ENCODE results near the gene GABPB2. TPM values are rescaled to one million over a fixed set of nuclear protein-coding genes. Genes with fewer than 3 reads are reported as not detected.

The GABPB2 gene
- total RNA-seq, 1 donor, result 16.3 TPM

GRCh38 chr1:151146412-151147131 lies 76.0 kb downstream of the GABPB2 start, which contains the start of gene SEMA6C:
Gene SEMA6C, minus strand, starts transcription at chr1:151146631. Its CDS starts 4,010 bp downstream, at chr1:151142621.
- Histone ChIP-seq H4K20me1 (ENCODE audit: insufficient read depth, low read length) (peaks cover 2% of the 10 kb centered on the region), H3K9me3 (ENCODE audit: low read depth, low read length) (no peaks in the 10 kb centered on the region), H3K27me3 (ENCODE audit: insufficient read depth, low read length) (peaks cover 11% of the 10 kb centered on the region), H3K27ac (ENCODE audit: low read depth, low read length) (peak within 1 kb of the TSS; percentile 58), H3K4me3 (ENCODE audit: insufficient read depth, low read length) (peak within 1 kb of the TSS; percentile 83), H3K79me2 (ENCODE audit: insufficient read depth, low read length) (no peaks in the 10 kb centered on the region), H3K36me3 (ENCODE audit: insufficient read depth, low read length) (no peaks in the 10 kb centered on the region), H3K4me2 (ENCODE audit: insufficient read depth, low read length) (peak within 1 kb of the TSS; percentile 85), H3K4me1 (ENCODE audit: insufficient read depth, low read length) (peaks cover 16% of the 10 kb centered on the region), H2AFZ (ENCODE audit: low read length) (peak within 1 kb of the TSS; percentile 93)
- TF ChIP-seq CTCF (IDR thresholded peaks at IDR 0.05; ENCODE audit: extremely low read depth, low read depth, low read length), result no peak
- DNase-seq (ENCODE audit: insufficient read length, low spot score, missing footprints), result peak; percentile 98

- H3K27ac ChIP-seq (ENCODE audit: low read depth, low read length), result peak overlapping the region; percentile 58
Measured at GRCh38 chr1:151147132-151147503, 76.6 kb downstream of the GABPB2 start.

GRCh38 chr1:151147665-151148064 lies 77.1 kb downstream of the GABPB2 start:
- H3K36me3 ChIP-seq (ENCODE audit: insufficient read depth, low read length), result no peaks in the 10 kb centered on the region
- TF ChIP-seq CTCF (IDR thresholded peaks at IDR 0.05; ENCODE audit: extremely low read depth, low read depth, low read length), result no peak
- H4K20me1 ChIP-seq (ENCODE audit: insufficient read depth, low read length), result peaks cover 2% of the 10 kb centered on the region
- H3K4me3 ChIP-seq (ENCODE audit: insufficient read depth, low read length), result no peak overlapping the region
- H3K4me2 ChIP-seq (ENCODE audit: insufficient read depth, low read length), result no peak overlapping the region
- peak overlapping the region; percentile 58 for H3K27ac ChIP-seq (ENCODE audit: low read depth, low read length)
- no peaks in the 10 kb centered on the region for H3K79me2 ChIP-seq (ENCODE audit: insufficient read depth, low read length)
- H3K4me1 ChIP-seq (ENCODE audit: insufficient read depth, low read length), result peaks cover 16% of the 10 kb centered on the region
- peaks cover 11% of the 10 kb centered on the region for H3K27me3 ChIP-seq (ENCODE audit: insufficient read depth, low read length)
- no peak for DNase-seq (ENCODE audit: insufficient read length, low spot score, missing footprints)
- H2AFZ ChIP-seq (ENCODE audit: low read length), result no peak overlapping the region
- H3K9me3 ChIP-seq (ENCODE audit: low read depth, low read length), result no peaks in the 10 kb centered on the region

More at GRCh38 chr1:151147132-151147503, 76.6 kb downstream of the GABPB2 start:
- Histone ChIP-seq H3K27me3 (ENCODE audit: insufficient read depth, low read length) (peaks cover 11% of the 10 kb centered on the region), H3K36me3 (ENCODE audit: insufficient read depth, low read length) (no peaks in the 10 kb centered on the region), H3K4me1 (ENCODE audit: insufficient read depth, low read length) (peaks cover 16% of the 10 kb centered on the region), H3K9me3 (ENCODE audit: low read depth, low read length) (no peaks in the 10 kb centered on the region), H3K79me2 (ENCODE audit: insufficient read depth, low read length) (no peaks in the 10 kb centered on the region), H2AFZ (ENCODE audit: low read length) (peak overlapping the region; percentile 93), H3K4me3 (ENCODE audit: insufficient read depth, low read length) (peak overlapping the region; percentile 83), H4K20me1 (ENCODE audit: insufficient read depth, low read length) (peaks cover 2% of the 10 kb centered on the region), H3K4me2 (ENCODE audit: insufficient read depth, low read length) (peak overlapping the region; percentile 85)
- DNase-seq (ENCODE audit: insufficient read length, low spot score, missing footprints), result no peak
- no peak for TF ChIP-seq CTCF (IDR thresholded peaks at IDR 0.05; ENCODE audit: extremely low read depth, low read depth, low read length)

- no peak within 1 kb of the TSS for H3K27ac ChIP-seq (ENCODE audit: low read depth, low read length)
- no peaks in the 10 kb centered on the region for H3K27me3 ChIP-seq (ENCODE audit: insufficient read depth, low read length)
- H2AFZ ChIP-seq (ENCODE audit: low read length), result no peak within 1 kb of the TSS
- DNase-seq (ENCODE audit: insufficient read length, low spot score, missing footprints), result no peak
- no peak for TF ChIP-seq CTCF (IDR thresholded peaks at IDR 0.05; ENCODE audit: extremely low read depth, low read depth, low read length)
- H3K9me3 ChIP-seq (ENCODE audit: low read depth, low read length), result no peaks in the 10 kb centered on the region
- H3K4me3 ChIP-seq (ENCODE audit: insufficient read depth, low read length), result no peak within 1 kb of the TSS
- no peaks in the 10 kb centered on the region for H3K4me1 ChIP-seq (ENCODE audit: insufficient read depth, low read length)
- no peaks in the 10 kb centered on the region for H3K79me2 ChIP-seq (ENCODE audit: insufficient read depth, low read length)
- H3K4me2 ChIP-seq (ENCODE audit: insufficient read depth, low read length), result no peak within 1 kb of the TSS
- no peaks in the 10 kb centered on the region for H4K20me1 ChIP-seq (ENCODE audit: insufficient read depth, low read length)
- H3K36me3 ChIP-seq (ENCODE audit: insufficient read depth, low read length), result peaks cover 29% of the 10 kb centered on the region
Measured at GRCh38 chr1:151156515-151156819, 85.9 kb downstream of the GABPB2 start, which contains the start of gene TNFAIP8L2. Gene TNFAIP8L2, plus strand, starts transcription at chr1:151156649. Its CDS starts 2,049 bp downstream, at chr1:151158698.

Measured in osteoblast (primary cell).